ENCODE results near the gene DSCAM. TPM values are rescaled to one million over a fixed set of nuclear protein-coding genes. Genes with fewer than 3 reads are reported as not detected.

DSCAM gene
- polyA plus RNA-seq, 3 donors, result not detected

- Histone ChIP-seq H3K4me2 (replicated peaks; ENCODE audit: extremely low read depth, low read length, poor library complexity, severe bottlenecking) (peak overlapping the region; percentile 7), H3K27me3 (ENCODE audit: control insufficient read depth in 2 of 2, insufficient read depth in 2 of 2, low read length in 2 of 2) (no peaks in the 10 kb centered on the region), H3K4me1 (ENCODE audit: control insufficient read depth in 1 of 2, insufficient read depth in 2 of 2, low read length in 2 of 2) (peaks cover 0 to 6% of the 10 kb centered on the region in 2 donors), H2AFZ (ENCODE audit: insufficient read depth, low read depth, low read length, poor library complexity, severe bottlenecking) (peak overlapping the region; percentile 54), H3K79me2 (ENCODE audit: insufficient read depth, low read length) (no peaks in the 10 kb centered on the region), H3K9me3 (replicated peaks in 1 of 2; ENCODE audit: control insufficient read depth in 1 of 2, insufficient read depth in 1 of 2, low read length in 2 of 2) (peaks cover 0 to 2% of the 10 kb centered on the region in 2 donors), H4K20me1 (ENCODE audit: insufficient read depth, low read length) (no peaks in the 10 kb centered on the region), H3K9ac (ENCODE audit: insufficient read depth, low read length, poor library complexity, severe bottlenecking) (no peak overlapping the region), H3K36me3 (replicated peaks in 1 of 2; ENCODE audit: control insufficient read depth in 1 of 2, insufficient read depth in 2 of 2, low read length in 2 of 2) (no peaks in the 10 kb centered on the region), H3K4me3 (replicated peaks in 1 of 3; ENCODE audit: low read depth in 2 of 3, low read length in 3 of 3) (peak overlapping the region in 1 of 3 experiments; percentile 12), H3K27ac (ENCODE audit: low read depth in 1 of 2, low read length in 2 of 2) (no peak overlapping the region)
- WGBS (ENCODE audit: insufficient coverage), result 6% methylated on average over 3 of the region's 8 CpGs
- no peak for TF ChIP-seq CTCF (IDR thresholded peaks at IDR 0.05)
- no peak overlapping the region for H3K27ac Mint-ChIP-seq
- H3K4me1 Mint-ChIP-seq, result peaks cover 7% of the 10 kb centered on the region
- H3K9me3 Mint-ChIP-seq, result peaks cover 0 to 5% (median 2%) of the 10 kb centered on the region in 7 donors
- peak overlapping the region in 1 of 2 donors; percentile 67 for H3K4me3 Mint-ChIP-seq
- no peaks in the 10 kb centered on the region for H3K27me3 Mint-ChIP-seq (ENCODE audit: low read depth in 3 of 3)
- intact Hi-C loops (cut with micrococcal nuclease), result no loop called here
- no peaks in the 10 kb centered on the region for H3K36me3 Mint-ChIP-seq
- peak in 2 of 3 donors; percentile 15 to 26 for DNase-seq
These were observed 330.6 kb downstream of the DSCAM start for GRCh38 chr21:40516335-40516734.

DNA sequence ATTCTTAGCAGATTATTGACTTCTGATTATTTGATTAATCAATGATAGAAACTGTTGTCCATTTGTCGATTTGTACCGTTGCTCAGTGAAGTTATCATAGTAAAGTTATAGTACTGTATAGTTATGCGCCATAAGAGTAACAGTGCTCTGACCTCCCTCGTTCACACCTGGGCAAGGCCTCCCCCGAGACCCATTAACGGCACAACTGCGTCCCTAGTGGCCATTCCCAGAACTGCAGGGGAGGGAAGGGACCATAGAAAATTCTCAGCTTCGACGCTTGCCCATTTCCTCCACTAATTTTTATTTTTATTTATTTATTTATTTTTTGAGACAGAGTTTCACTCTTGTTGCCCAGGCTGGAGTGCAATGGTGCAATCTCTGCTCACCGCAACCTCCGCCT, 334.4 kb downstream of the DSCAM start:
- H3K4me2 ChIP-seq (replicated peaks; ENCODE audit: extremely low read depth, low read length, poor library complexity, severe bottlenecking), result no peak overlapping the region
- DNase-seq, result no peak
- peaks cover 0 to 2% of the 10 kb centered on the region in 2 donors for H3K9me3 ChIP-seq (replicated peaks in 1 of 2; ENCODE audit: control insufficient read depth in 1 of 2, insufficient read depth in 1 of 2, low read length in 2 of 2)
- intact Hi-C loops (cut with micrococcal nuclease), result no loop called here
- no peaks in the 10 kb centered on the region for H3K79me2 ChIP-seq (ENCODE audit: insufficient read depth, low read length)
- H3K36me3 Mint-ChIP-seq, result no peaks in the 10 kb centered on the region
- no peaks in the 10 kb centered on the region for H3K27me3 ChIP-seq (ENCODE audit: control insufficient read depth in 2 of 2, insufficient read depth in 2 of 2, low read length in 2 of 2)
- H3K27ac Mint-ChIP-seq, result no peak overlapping the region
- no peaks in the 10 kb centered on the region for H3K27me3 Mint-ChIP-seq (ENCODE audit: low read depth in 3 of 3)
- WGBS (ENCODE audit: insufficient coverage), result 70% methylated on average over 4 of the region's 11 CpGs
- no peak overlapping the region for H2AFZ ChIP-seq (ENCODE audit: insufficient read depth, low read depth, low read length, poor library complexity, severe bottlenecking)
- H3K27ac ChIP-seq (ENCODE audit: low read depth in 1 of 2, low read length in 2 of 2), result no peak overlapping the region
- peaks cover 0 to 6% of the 10 kb centered on the region in 2 donors for H3K4me1 ChIP-seq (ENCODE audit: control insufficient read depth in 1 of 2, insufficient read depth in 2 of 2, low read length in 2 of 2)
- H4K20me1 ChIP-seq (ENCODE audit: insufficient read depth, low read length), result no peaks in the 10 kb centered on the region
- TF ChIP-seq CTCF (IDR thresholded peaks at IDR 0.05), result peak; percentile 61
- no peak overlapping the region for H3K4me3 ChIP-seq (replicated peaks in 1 of 3; ENCODE audit: low read depth in 2 of 3, low read length in 3 of 3)
- no peaks in the 10 kb centered on the region for H3K36me3 ChIP-seq (replicated peaks in 1 of 2; ENCODE audit: control insufficient read depth in 1 of 2, insufficient read depth in 2 of 2, low read length in 2 of 2)
- no peak overlapping the region for H3K4me3 Mint-ChIP-seq
- H3K9ac ChIP-seq (ENCODE audit: insufficient read depth, low read length, poor library complexity, severe bottlenecking), result no peak overlapping the region
- H3K9me3 Mint-ChIP-seq, result peaks cover 0 to 5% (median 3%) of the 10 kb centered on the region in 7 donors
- peaks cover 7% of the 10 kb centered on the region for H3K4me1 Mint-ChIP-seq
